Stimulated activated CD8-positive, alpha-beta memory T cell treated with anti-CD3 and anti-CD28 coated beads, Interleukin-12 subunit alpha, Interleukin-12 subunit beta, amount 100 ng/mL, for 24 hours (primary cell): ENCODE results near the gene AADACL2.

Experiments
- DNase-seq: peaks from one replicate; pipeline ENCODE4 v3.0.0-alpha.2; 2020; ENCODE audit errors: extremely low read depth

AADACL2 gene

DNA sequence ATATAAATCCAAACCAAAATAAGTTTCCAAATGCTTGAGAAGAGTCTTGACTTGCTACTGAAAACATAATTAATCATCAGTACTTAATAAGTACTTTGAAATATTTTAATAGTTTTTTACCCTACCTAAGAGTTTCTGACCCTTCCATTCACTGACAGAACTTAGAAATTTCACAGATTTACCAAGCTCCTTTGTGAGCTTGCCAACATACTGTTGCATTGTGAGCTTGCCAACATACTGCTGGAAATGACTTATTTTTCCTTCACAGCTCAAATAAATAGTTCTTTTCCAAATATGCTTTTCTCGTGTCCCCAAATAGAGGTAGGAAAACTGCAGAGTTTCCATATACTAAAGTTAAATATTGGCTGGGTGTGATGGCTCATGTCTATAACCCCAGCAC lies 70.5 kb downstream of the AADACL2 start:
- DNase-seq: no peak

DNA sequence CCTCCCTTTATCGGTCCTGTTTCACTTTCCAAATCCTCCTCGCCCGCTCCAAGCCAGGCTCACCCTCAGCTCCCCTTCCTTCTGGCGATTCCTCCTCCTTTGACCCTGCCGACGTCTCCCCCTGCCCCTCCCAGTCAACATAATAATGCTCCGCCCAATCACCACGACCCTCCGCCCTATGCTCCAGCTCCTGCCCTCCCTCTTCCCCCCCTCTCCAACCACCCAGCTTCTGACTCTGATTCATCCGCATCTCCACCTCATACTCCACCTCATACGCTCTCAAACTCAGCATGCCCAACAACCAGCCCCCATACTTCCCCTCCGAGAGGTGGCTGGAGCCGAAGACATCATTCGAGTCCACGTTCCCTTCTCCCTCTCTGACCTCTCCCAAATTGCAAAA lies 73.1 kb downstream of the AADACL2 start:
- no peak for DNase-seq
